Measurements from ENCODE around the gene MIA3.

GRCh38 chr1:222631611-222632208 is 13.8 kb downstream of the MIA3 start:
- TF ChIP-seq POLR2A (IDR thresholded peaks at IDR 0.05), result no peak
- TF ChIP-seq CTCF (IDR thresholded peaks at IDR 0.05), result no peak
- no peak for TF ChIP-seq EP300 (IDR thresholded peaks at IDR 0.05)
- no peak for TF ChIP-seq POLR2AphosphoS5 (IDR thresholded peaks at IDR 0.05)
